CD4-positive, alpha-beta T cell (primary cell): ENCODE data around the gene HOXA9. TPM values are rescaled to one million over a fixed set of nuclear protein-coding genes. Genes with fewer than 3 reads are reported as not detected.

Source experiments
- ATAC-seq: fragments of 200-7000 bp; cut with Tn5 transposase; one replicate; pipeline ENCODE4 v1.10.0; 2022; ENCODE audit warnings: mild to moderate bottlenecking; ENCODE audit not compliant: poor library complexity
- CTCF ChIA-PET: fragments of 350-600 bp; sonication (Branson Sonifier 250); formaldehyde crosslinking; loops from one replicate; lab custom pipeline; 2021; ENCODE audit warnings: antibody characterized with exemption, inconsistent platforms; lab: Charles Lee
- POLR2A ChIA-PET: fragments of 350-600 bp; sonication (Branson Sonifier 250); formaldehyde crosslinking; loops from one replicate; lab custom pipeline; 2021; ENCODE audit warnings: antibody characterized with exemption, inconsistent platforms; lab: Charles Lee
- DNase-seq, 14 experiments: peaks; one replicate each; pipeline ENCODE4 v3.0.0-alpha.2; 2013 to 2020; ENCODE audit warnings: mixed read lengths in 2 of 14
- H3K27ac ChIP-seq, 2 donors: one replicate each; pipeline versions ENCODE4 v1.5.1 to v1.7.0; 2013; ENCODE audit warnings: low read length in 2 of 2, low read depth in 1 of 2, mild to moderate bottlenecking in 1 of 2
- H3K27me3 ChIP-seq, 2 experiments: 1 replicate in 1 of 2; 2 replicates in 1 of 2; pipeline versions ENCODE4 v1.6.1 to v1.7.0; 2013; ENCODE audit warnings: low read length in 2 of 2, control low read depth in 1 of 2, mild to moderate bottlenecking in 1 of 2, moderate library complexity in 1 of 2; ENCODE audit not compliant: insufficient read depth in 2 of 2, control insufficient read depth in 1 of 2
- H3K36me3 ChIP-seq: one replicate; pipeline ENCODE4 v1.6.1; 2013; ENCODE audit warnings: low read length, control low read depth; ENCODE audit not compliant: insufficient read depth
- H3K4me1 ChIP-seq: one replicate; pipeline ENCODE4 v1.6.1; 2013; ENCODE audit warnings: low read length, control low read depth; ENCODE audit not compliant: insufficient read depth
- H3K4me3 ChIP-seq: one replicate; pipeline ENCODE4 v1.5.1; 2013; ENCODE audit warnings: mild to moderate bottlenecking, low read length, moderate library complexity
- H3K9me3 ChIP-seq, 2 experiments: 1 replicate in 1 of 2; 2 replicates in 1 of 2; pipeline versions ENCODE4 v1.6.1 to v1.7.0; 2013; ENCODE audit warnings: low read length in 2 of 2, mild to moderate bottlenecking in 2 of 2, control low read depth in 1 of 2, moderate library complexity in 1 of 2; ENCODE audit not compliant: control insufficient read depth in 1 of 2, insufficient read depth in 1 of 2
- H3K27ac Mint-ChIP-seq: one replicate; pipeline ENCODE4 v1.8.0; 2020; ENCODE audit warnings: mixed read lengths
- H3K27me3 Mint-ChIP-seq: one replicate; pipeline ENCODE4 v1.8.0; 2021; ENCODE audit warnings: mixed read lengths
- H3K36me3 Mint-ChIP-seq: one replicate; pipeline ENCODE4 v1.8.0; 2021; ENCODE audit warnings: low read depth, mixed read lengths
- H3K4me1 Mint-ChIP-seq: one replicate; pipeline ENCODE4 v1.8.0; 2021; ENCODE audit warnings: low read depth, mixed read lengths
- H3K4me3 Mint-ChIP-seq: one replicate; pipeline ENCODE4 v1.8.0; 2020; ENCODE audit warnings: mild to moderate bottlenecking, mixed read lengths
- H3K9me3 Mint-ChIP-seq: one replicate; pipeline ENCODE4 v1.8.0; 2020; ENCODE audit warnings: mixed read lengths
- intact Hi-C, 2 experiments: fragments of 100-400 bp; cut with DNase I in 1 of 2; cut with micrococcal nuclease in 1 of 2; formaldehyde crosslinking; loops; one replicate each; pipeline versions ENCODE4 v1.15.1 to v1.9.0; 2023 to 2025; cut with DNase I, micrococcal nuclease
- total RNA-seq, 174 experiments: library from RNA in 2 of 174; stranded (reverse) in 2 of 174; gene quantifications; one replicate each; pipeline ENCODE4 v1.2.3 and lab custom pipeline; 2021 to 2026
- TF ChIP-seq, protein P1 (sequence below): fragments of 200-600 bp; IDR thresholded peaks from one replicate; pipeline ENCODE4 v1.8.0; 2022; ENCODE audit warnings: antibody characterized with exemption, mild to moderate bottlenecking

The HOXA9 gene
- total RNA-seq, 2 experiments from 2014 or later, result not detected

DNA sequence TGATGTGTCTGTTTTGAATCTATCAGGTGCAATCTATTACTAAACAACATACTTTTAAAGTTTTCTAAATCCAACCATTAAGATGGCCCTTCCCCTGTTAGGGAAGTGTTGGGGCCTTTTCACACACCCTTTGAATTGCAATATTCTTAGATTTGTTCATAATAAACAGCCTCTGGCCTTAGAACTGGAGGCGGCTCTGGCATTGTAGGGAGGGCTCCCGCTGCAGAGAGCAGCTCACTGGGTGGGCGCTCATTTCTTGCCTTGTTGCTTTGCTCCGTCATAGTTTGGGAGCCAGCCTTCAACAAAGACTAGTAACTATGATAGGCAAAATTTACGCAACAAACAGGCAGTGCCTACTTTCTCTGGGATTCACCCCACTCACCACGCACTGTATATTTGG is 13.0 kb upstream of the HOXA9 start:
- ATAC-seq, result no peak
- DNase-seq, result no peak
- CTCF ChIA-PET, result interaction anchor here (0.8 to 2.0 kb wide), 5 partner anchors 9 to 19 kb away, joined by 3 to 13 read pairs (median 8); no protein-coding TSS in a partner anchor

GRCh38 chr7:27177795-27178320 is 12.5 kb upstream of the HOXA9 start:
- Mint-ChIP-seq H3K27ac (no peak overlapping the region), H3K4me3 (no peak overlapping the region), H3K27me3 (peaks cover 87% of the 10 kb centered on the region), H3K9me3 (no peaks in the 10 kb centered on the region), H3K36me3 (no peaks in the 10 kb centered on the region), H3K4me1 (peaks cover 10% of the 10 kb centered on the region)
- intact Hi-C loops, result loop anchor here in 1 of 2 experiments (5.0 kb wide), 1 partner anchor 1226 kb away; no protein-coding TSS in a partner anchor
- no peak for ATAC-seq
- Histone ChIP-seq H3K27me3 (peaks cover 70 to 92% of the 10 kb centered on the region in 2 experiments), H3K4me3 (no peak overlapping the region), H3K36me3 (no peaks in the 10 kb centered on the region), H3K4me1 (peaks cover 27% of the 10 kb centered on the region), H3K27ac (no peak overlapping the region), H3K9me3 (peaks cover 0 to 44% of the 10 kb centered on the region in 2 experiments)
- ChIA-PET CTCF (interaction anchor here (1.8 to 2.2 kb wide), 2 partner anchors 17 to 27 kb away, joined by 8 read pairs; no protein-coding TSS in a partner anchor), POLR2A (no interaction called here)
- TF ChIP-seq, protein P1, sequence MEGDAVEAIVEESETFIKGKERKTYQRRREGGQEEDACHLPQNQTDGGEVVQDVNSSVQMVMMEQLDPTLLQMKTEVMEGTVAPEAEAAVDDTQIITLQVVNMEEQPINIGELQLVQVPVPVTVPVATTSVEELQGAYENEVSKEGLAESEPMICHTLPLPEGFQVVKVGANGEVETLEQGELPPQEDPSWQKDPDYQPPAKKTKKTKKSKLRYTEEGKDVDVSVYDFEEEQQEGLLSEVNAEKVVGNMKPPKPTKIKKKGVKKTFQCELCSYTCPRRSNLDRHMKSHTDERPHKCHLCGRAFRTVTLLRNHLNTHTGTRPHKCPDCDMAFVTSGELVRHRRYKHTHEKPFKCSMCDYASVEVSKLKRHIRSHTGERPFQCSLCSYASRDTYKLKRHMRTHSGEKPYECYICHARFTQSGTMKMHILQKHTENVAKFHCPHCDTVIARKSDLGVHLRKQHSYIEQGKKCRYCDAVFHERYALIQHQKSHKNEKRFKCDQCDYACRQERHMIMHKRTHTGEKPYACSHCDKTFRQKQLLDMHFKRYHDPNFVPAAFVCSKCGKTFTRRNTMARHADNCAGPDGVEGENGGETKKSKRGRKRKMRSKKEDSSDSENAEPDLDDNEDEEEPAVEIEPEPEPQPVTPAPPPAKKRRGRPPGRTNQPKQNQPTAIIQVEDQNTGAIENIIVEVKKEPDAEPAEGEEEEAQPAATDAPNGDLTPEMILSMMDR, result no peak
- no peak for DNase-seq

More for the DNA sequence above, 13.0 kb upstream of the HOXA9 start:
- Mint-ChIP-seq H3K36me3 (no peaks in the 10 kb centered on the region), H3K27ac (no peak overlapping the region), H3K27me3 (peaks cover 90% of the 10 kb centered on the region), H3K4me1 (peaks cover 10% of the 10 kb centered on the region), H3K9me3 (no peaks in the 10 kb centered on the region), H3K4me3 (no peak overlapping the region)
- POLR2A ChIA-PET, result no interaction called here
- Histone ChIP-seq H3K36me3 (no peaks in the 10 kb centered on the region), H3K27ac (no peak overlapping the region), H3K4me1 (peaks cover 28% of the 10 kb centered on the region), H3K27me3 (peaks cover 71 to 92% of the 10 kb centered on the region in 2 experiments), H3K9me3 (peaks cover 0 to 45% of the 10 kb centered on the region in 2 experiments), H3K4me3 (no peak overlapping the region)
- intact Hi-C loops, result loop anchor here in 1 of 2 experiments (5.0 kb wide), 1 partner anchor 1226 kb away; no protein-coding TSS in a partner anchor
- TF ChIP-seq, protein P1, result no peak

- ATAC-seq (no peak), DNase-seq (no peak)
- H3K27me3 Mint-ChIP-seq, result peaks cover 86% of the 10 kb centered on the region
- H3K36me3 Mint-ChIP-seq, result no peaks in the 10 kb centered on the region
- Histone ChIP-seq H3K4me3 (no peak overlapping the region), H3K4me1 (peaks cover 34% of the 10 kb centered on the region), H3K9me3 (peaks cover 0 to 50% of the 10 kb centered on the region in 2 experiments), H3K36me3 (no peaks in the 10 kb centered on the region), H3K27me3 (peaks cover 70 to 92% of the 10 kb centered on the region in 2 experiments), H3K27ac (no peak overlapping the region)
- H3K4me3 Mint-ChIP-seq, result no peak overlapping the region
- ChIA-PET POLR2A (interaction anchor here (1.0 kb wide), 1 partner anchor 11 kb away, joined by 3 read pairs; no protein-coding TSS in a partner anchor), CTCF (interaction anchor here (1.2 to 2.2 kb wide), 3 partner anchors 16 to 1282 kb away, joined by 3 to 8 read pairs (median 8); no protein-coding TSS in a partner anchor)
- intact Hi-C loops, result loop anchor here in 1 of 2 experiments (5.0 kb wide), 1 partner anchor 1225 kb away; no protein-coding TSS in a partner anchor
- TF ChIP-seq, protein P1, result no peak
- no peak overlapping the region for H3K27ac Mint-ChIP-seq
- H3K4me1 Mint-ChIP-seq, result peaks cover 14% of the 10 kb centered on the region
- no peaks in the 10 kb centered on the region for H3K9me3 Mint-ChIP-seq
These were observed 11.8 kb upstream of the HOXA9 start for GRCh38 chr7:27176962-27177794.
